ENCODE data around the gene DHRS7B. TPM values are rescaled to one million over a fixed set of nuclear protein-coding genes. Genes with fewer than 3 reads are reported as not detected.

DHRS7B gene, protein sequence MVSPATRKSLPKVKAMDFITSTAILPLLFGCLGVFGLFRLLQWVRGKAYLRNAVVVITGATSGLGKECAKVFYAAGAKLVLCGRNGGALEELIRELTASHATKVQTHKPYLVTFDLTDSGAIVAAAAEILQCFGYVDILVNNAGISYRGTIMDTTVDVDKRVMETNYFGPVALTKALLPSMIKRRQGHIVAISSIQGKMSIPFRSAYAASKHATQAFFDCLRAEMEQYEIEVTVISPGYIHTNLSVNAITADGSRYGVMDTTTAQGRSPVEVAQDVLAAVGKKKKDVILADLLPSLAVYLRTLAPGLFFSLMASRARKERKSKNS
- 10 to 100 TPM; 17.0 to 44.2 (median 37.4) TPM for total RNA-seq

DNA sequence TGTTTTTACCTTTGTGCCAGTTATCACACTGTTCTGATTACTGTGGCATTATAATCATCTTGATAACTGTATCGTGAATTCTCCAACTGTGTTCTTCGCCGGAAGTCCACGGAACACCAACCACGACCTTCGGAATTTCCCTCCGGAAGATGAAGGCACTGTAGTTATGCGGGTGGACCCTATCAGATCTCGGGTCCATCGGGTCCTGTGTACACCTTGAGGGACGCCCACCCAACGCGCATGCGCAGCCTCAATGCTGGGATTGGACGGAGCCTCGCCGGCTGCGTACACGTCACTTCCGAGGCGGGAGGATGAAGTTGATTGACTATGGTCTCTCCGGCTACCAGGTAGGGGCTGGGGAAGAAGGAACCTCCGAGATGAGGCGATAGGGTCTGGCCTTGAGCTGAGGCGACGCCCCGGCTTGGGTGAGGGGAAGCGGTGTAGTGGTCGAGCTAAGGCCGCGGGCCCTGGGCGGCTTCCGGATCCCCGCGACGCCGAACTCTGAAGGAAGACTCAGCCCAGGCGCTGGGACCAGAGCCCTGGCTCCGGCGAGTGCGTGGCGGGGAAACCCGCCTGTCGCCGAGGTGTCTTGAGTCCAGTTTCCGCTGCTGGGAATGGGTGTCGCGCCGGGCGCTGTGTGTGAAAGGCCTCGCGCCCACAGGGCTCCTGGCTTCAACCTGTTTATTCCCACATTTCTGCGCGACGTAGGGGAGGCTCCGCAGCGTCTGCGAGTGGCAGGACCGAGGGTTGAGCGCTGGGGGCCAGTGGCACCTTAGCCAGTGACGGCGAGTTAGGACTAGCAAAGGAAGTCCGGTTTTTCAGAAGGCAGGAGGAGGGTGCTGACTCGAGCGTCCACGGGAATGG lies at the start of gene DHRS7B:
Gene DHRS7B (plus strand): TSS at position 320 of the 864 bp plus-strand sequence. CDS start 8 bp downstream, at position 328.
- Histone ChIP-seq H3K27me3 (peaks cover 4% of the 10 kb centered on the region), H3K9me3 (no peaks in the 10 kb centered on the region), H3K4me1 (peaks cover 0 to 30% (median 10%) of the 10 kb centered on the region in 3 donors), H3K36me3 (no peaks in the 10 kb centered on the region), H3K27ac (peak within 1 kb of the TSS; percentile 84 to 98 (median 94)), H3K4me3 (peak within 1 kb of the TSS; percentile 66 to 91)
- ATAC-seq = peak; percentile 96
- 0 to 2% methylated on average over 9 to 15 of the region's 66 CpGs for WGBS, 2 donors (ENCODE audit: low coverage in 1 of 2)
- TF ChIP-seq, protein P1, sequence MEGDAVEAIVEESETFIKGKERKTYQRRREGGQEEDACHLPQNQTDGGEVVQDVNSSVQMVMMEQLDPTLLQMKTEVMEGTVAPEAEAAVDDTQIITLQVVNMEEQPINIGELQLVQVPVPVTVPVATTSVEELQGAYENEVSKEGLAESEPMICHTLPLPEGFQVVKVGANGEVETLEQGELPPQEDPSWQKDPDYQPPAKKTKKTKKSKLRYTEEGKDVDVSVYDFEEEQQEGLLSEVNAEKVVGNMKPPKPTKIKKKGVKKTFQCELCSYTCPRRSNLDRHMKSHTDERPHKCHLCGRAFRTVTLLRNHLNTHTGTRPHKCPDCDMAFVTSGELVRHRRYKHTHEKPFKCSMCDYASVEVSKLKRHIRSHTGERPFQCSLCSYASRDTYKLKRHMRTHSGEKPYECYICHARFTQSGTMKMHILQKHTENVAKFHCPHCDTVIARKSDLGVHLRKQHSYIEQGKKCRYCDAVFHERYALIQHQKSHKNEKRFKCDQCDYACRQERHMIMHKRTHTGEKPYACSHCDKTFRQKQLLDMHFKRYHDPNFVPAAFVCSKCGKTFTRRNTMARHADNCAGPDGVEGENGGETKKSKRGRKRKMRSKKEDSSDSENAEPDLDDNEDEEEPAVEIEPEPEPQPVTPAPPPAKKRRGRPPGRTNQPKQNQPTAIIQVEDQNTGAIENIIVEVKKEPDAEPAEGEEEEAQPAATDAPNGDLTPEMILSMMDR (IDR thresholded peaks at IDR 0.05) = peak in 1 of 4 experiments; percentile 14
- peak; percentile 75 for TF ChIP-seq POLR2AphosphoS5 (IDR thresholded peaks at IDR 0.05)
- peak; percentile 34 to 58 for TF ChIP-seq POLR2A (IDR thresholded peaks at IDR 0.05)
- TF ChIP-seq EP300 (IDR thresholded peaks at IDR 0.05) = no peak

DNA sequence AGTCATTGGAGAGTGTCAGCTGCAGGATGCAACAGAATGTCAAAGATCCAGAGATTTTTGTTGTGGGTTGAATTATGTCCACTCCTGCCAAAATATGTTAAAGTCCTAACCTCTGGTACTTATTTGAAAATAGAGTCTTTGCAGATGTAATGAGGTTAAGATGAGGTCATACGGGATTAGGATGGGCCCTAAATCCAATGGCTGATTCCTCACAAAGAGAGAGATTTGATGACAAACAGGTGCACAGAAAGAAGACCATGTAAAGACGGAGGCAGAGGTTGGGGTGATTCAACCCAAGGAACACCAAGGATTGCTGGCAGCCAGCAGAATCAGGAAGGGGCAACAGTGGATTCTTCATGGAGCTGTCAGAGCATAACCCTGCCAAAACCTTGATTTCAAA lies 49.5 kb upstream of the DHRS7B start:
- 83 to 86% methylated on average over 2 of the region's 2 CpGs for WGBS, 2 donors (ENCODE audit: low coverage in 1 of 2)
- H3K27me3 ChIP-seq = no peaks in the 10 kb centered on the region
- no peaks in the 10 kb centered on the region for H3K9me3 ChIP-seq
- peaks cover 0 to 41% (median 3%) of the 10 kb centered on the region in 3 donors for H3K4me1 ChIP-seq
- ATAC-seq = no peak
- no peak overlapping the region for H3K4me3 ChIP-seq
- no peaks in the 10 kb centered on the region for H3K36me3 ChIP-seq
- H3K27ac ChIP-seq = peak overlapping the region in 1 of 4 donors; percentile 12
- TF ChIP-seq, protein P1 (IDR thresholded peaks at IDR 0.05) = no peak
- TF ChIP-seq POLR2A (IDR thresholded peaks at IDR 0.05) (no peak), EP300 (IDR thresholded peaks at IDR 0.05) (no peak), POLR2AphosphoS5 (IDR thresholded peaks at IDR 0.05) (no peak)

DNA sequence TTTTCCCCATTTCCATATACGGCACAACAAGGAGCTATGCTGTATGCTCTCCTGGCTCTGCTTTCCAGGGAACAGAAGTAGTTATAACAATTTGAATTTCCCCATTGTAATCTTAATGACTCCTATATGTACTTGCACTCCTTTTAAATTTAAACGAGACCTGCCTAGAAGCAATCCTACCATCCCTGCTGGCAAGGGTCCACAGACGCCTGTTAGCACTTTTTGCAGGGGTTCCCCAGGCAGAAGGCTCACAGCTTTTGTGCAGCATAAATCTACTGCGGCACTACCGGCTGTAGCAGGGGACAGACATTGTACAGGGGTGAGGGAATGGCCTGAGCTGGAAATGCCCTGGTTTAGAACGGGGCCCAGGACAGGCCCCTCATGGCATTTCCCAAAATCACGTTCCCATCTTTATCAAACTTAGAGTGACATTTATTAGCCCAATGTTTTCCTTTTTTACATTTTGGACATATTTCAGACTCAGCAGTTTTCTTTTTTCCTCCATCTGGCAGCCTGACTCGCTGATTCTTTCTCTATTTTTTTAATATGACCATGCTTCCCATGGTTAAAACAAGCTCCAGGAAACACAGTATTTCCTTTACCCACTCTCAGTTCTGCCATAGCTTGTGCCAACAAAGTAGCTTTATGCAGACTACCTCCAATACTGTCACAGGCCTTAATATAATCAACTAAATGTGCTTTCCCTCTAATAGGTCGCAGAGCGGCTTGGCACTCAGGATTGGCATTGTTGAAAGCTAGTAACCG lies 48.6 kb upstream of the DHRS7B start:
- WGBS, 2 donors (ENCODE audit: low coverage in 1 of 2) = 52 to 56% methylated on average over 8 to 9 of the region's 11 CpGs

DNA sequence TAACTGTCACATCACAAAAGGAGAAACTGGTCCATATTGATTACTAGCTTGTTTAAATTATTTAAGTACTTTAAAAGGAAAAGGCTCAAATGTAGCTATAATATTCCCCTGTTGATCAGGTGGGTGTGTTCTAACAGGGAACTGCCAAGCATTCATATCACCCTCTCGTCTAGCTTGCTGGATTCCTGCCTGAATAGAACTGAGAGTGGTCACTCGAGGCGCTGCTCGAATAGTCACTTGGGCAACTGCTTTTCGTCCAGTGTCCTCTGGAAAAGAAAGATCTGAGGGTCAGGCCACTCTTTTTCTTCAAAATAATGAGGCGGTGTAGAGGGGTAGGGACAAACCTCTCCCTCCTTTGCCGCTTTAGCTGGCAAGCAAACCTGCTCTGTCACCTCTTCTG lies 47.6 kb upstream of the DHRS7B start:
- WGBS, 2 donors (ENCODE audit: low coverage in 1 of 2) = 67 to 78% methylated on average over 2 to 7 of the region's 7 CpGs
- no peaks in the 10 kb centered on the region for H3K27me3 ChIP-seq
- no peak overlapping the region for H3K27ac ChIP-seq
- ATAC-seq = no peak
- peaks cover 0 to 41% (median 3%) of the 10 kb centered on the region in 3 donors for H3K4me1 ChIP-seq
- H3K36me3 ChIP-seq = no peaks in the 10 kb centered on the region
- H3K9me3 ChIP-seq = no peaks in the 10 kb centered on the region
- TF ChIP-seq POLR2AphosphoS5 (IDR thresholded peaks at IDR 0.05) (no peak), EP300 (IDR thresholded peaks at IDR 0.05) (no peak), POLR2A (IDR thresholded peaks at IDR 0.05) (no peak)
- TF ChIP-seq, protein P1 (IDR thresholded peaks at IDR 0.05) = no peak
- H3K4me3 ChIP-seq = no peak overlapping the region

More for the DNA sequence above, 48.6 kb upstream of the DHRS7B start:
- TF ChIP-seq EP300 (IDR thresholded peaks at IDR 0.05) = no peak
- TF ChIP-seq POLR2A (IDR thresholded peaks at IDR 0.05) = no peak
- TF ChIP-seq POLR2AphosphoS5 (IDR thresholded peaks at IDR 0.05) = no peak
- TF ChIP-seq, protein P1 (IDR thresholded peaks at IDR 0.05) = no peak
- no peak overlapping the region for H3K4me3 ChIP-seq
- H3K27me3 ChIP-seq = no peaks in the 10 kb centered on the region
- H3K27ac ChIP-seq = no peak overlapping the region
- H3K9me3 ChIP-seq = no peaks in the 10 kb centered on the region
- H3K36me3 ChIP-seq = no peaks in the 10 kb centered on the region
- ATAC-seq = no peak
- peaks cover 0 to 41% (median 3%) of the 10 kb centered on the region in 3 donors for H3K4me1 ChIP-seq
